ENCODE measurements around the gene OPCML.

Gene OPCML

DNA sequence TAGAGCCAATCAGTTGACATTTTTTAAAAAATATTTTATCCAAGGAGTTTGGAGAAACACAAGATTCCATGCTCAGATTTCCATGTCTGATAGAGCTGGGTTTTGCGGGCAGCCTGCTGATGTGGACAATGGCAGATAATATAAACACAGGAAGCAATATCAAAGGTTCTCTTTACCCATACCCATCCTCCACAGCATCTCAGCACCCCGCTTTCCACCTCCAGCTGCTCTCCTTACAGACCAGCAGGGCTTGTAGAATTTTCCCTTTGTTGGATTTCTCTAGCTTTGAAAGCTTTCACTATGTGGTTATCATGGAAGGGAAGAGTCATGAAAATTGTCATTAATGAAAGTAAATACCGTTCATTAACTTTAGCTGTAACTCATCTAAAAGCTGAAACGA lies 746.4 kb downstream of the OPCML start:
- DNase-seq (ENCODE audit: low read depth, low spot score), result no peak
- TF ChIP-seq, protein P1, sequence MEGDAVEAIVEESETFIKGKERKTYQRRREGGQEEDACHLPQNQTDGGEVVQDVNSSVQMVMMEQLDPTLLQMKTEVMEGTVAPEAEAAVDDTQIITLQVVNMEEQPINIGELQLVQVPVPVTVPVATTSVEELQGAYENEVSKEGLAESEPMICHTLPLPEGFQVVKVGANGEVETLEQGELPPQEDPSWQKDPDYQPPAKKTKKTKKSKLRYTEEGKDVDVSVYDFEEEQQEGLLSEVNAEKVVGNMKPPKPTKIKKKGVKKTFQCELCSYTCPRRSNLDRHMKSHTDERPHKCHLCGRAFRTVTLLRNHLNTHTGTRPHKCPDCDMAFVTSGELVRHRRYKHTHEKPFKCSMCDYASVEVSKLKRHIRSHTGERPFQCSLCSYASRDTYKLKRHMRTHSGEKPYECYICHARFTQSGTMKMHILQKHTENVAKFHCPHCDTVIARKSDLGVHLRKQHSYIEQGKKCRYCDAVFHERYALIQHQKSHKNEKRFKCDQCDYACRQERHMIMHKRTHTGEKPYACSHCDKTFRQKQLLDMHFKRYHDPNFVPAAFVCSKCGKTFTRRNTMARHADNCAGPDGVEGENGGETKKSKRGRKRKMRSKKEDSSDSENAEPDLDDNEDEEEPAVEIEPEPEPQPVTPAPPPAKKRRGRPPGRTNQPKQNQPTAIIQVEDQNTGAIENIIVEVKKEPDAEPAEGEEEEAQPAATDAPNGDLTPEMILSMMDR (IDR thresholded peaks at IDR 0.05; ENCODE audit: insufficient read depth, low read length, missing control alignments), result no peak
- CTCF ChIA-PET, result no interaction called here
- POLR2A ChIA-PET, result no interaction called here
- H3K4me3 ChIP-seq (ENCODE audit: low read depth, low read length), result no peak overlapping the region

DNA sequence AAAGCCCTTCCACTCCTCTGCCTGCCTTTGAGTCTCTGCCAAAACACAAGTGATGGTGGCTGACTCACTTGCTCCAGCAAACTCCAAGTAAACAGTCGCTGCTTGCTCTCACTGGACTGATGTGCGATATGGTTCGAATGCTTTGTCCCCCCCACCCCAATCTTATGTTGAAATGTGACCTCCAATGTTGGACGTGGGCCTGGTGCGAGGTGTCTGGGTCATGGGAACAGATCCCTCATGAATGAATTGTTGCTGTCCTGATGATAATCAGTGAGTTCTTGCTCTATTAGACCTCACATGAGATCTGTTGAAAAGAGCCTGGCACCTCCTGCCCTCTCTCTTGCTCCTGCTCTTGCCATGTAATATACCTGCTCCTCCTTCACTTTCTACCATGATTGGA lies 747.9 kb downstream of the OPCML start:
- TF ChIP-seq, protein P1 (IDR thresholded peaks at IDR 0.05; ENCODE audit: insufficient read depth, low read length, missing control alignments), result no peak
- DNase-seq (ENCODE audit: low read depth, low spot score), result no peak
- POLR2A ChIA-PET, result no interaction called here
- no peak overlapping the region for H3K4me3 ChIP-seq (ENCODE audit: low read depth, low read length)
- CTCF ChIA-PET, result no interaction called here

DNA sequence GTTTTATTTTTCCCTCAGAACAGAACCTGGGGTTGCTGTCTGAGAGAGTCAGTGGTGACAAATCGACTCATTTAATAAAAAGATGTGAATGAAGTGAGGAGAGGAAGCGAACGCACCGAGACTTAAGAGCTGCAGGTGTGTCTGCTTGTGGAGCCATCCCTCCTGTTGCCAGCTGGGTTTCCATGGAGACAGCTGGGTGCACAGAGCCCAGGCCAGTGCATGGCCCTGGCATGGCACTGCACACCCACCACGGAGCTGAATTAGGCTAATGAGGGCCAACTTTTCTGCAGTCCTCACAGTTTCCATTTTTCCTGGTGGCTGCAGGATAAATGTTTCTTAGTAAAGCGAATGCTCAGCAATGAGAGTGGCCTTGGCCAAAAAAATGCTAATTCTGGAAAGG lies 750.2 kb downstream of the OPCML start:
- no peak for DNase-seq (ENCODE audit: low read depth, low spot score)
- CTCF ChIA-PET, result no interaction called here
- H3K4me3 ChIP-seq (ENCODE audit: low read depth, low read length), result no peak overlapping the region
- POLR2A ChIA-PET, result no interaction called here
- TF ChIP-seq, protein P1 (IDR thresholded peaks at IDR 0.05; ENCODE audit: insufficient read depth, low read length, missing control alignments), result no peak

DNA sequence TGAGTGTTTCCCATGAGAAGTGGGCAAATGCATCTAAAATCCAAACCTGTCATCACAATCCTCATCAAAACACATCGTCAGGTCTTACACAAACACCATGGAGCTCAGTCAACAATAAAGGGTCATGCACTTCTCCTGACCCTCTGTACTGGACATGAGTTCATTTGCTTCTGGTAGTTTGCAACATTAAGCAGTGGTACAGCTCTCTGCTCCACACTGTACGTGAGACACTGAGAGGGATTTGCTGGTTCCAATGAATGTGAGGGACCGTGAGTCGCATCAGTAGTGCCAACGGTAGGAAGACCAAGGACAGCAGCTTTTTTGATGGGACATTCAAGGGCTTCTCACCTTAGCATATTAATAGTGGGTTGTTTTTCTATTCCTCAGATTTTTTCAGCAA lies 752.3 kb downstream of the OPCML start:
- H3K4me3 ChIP-seq (ENCODE audit: low read depth, low read length), result no peak overlapping the region
- ChIA-PET CTCF (interaction anchor here (1.1 kb wide), 1 partner anchor 163 kb away, joined by 4 read pairs; no protein-coding TSS in a partner anchor), POLR2A (interaction anchor here (1.0 kb wide), 1 partner anchor 46 kb away, joined by 3 read pairs; no protein-coding TSS in a partner anchor)
- DNase-seq (ENCODE audit: low read depth, low spot score), result no peak
- TF ChIP-seq, protein P1 (IDR thresholded peaks at IDR 0.05; ENCODE audit: insufficient read depth, low read length, missing control alignments), result no peak

DNA sequence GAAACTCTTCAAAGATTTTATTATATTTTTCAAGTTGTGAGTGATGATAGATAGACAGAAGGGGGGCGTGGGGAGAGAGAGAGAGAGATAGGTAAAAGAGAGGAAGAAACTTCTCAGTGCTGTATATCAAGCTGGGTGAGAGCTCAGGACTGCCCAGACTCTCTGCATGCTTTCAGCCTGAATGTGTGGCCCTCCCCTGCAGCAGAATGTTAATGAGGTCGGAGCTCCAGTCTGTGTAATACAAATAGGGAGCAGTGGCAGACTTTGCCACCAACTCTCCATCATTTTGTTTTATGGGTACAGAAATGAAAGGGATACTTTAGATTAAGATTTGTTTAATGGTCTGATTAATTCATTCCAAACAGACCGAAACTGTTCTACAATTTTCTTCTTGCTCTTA lies 752.8 kb downstream of the OPCML start:
- peak; percentile 24 for DNase-seq (ENCODE audit: low read depth, low spot score)
- TF ChIP-seq, protein P1 (IDR thresholded peaks at IDR 0.05; ENCODE audit: insufficient read depth, low read length, missing control alignments), result no peak
- POLR2A ChIA-PET, result interaction anchor here (1.0 kb wide), 1 partner anchor 45 kb away, joined by 3 read pairs; no protein-coding TSS in a partner anchor
- CTCF ChIA-PET, result interaction anchor here (1.1 kb wide), 1 partner anchor 164 kb away, joined by 4 read pairs; no protein-coding TSS in a partner anchor
- no peak overlapping the region for H3K4me3 ChIP-seq (ENCODE audit: low read depth, low read length)

DNA sequence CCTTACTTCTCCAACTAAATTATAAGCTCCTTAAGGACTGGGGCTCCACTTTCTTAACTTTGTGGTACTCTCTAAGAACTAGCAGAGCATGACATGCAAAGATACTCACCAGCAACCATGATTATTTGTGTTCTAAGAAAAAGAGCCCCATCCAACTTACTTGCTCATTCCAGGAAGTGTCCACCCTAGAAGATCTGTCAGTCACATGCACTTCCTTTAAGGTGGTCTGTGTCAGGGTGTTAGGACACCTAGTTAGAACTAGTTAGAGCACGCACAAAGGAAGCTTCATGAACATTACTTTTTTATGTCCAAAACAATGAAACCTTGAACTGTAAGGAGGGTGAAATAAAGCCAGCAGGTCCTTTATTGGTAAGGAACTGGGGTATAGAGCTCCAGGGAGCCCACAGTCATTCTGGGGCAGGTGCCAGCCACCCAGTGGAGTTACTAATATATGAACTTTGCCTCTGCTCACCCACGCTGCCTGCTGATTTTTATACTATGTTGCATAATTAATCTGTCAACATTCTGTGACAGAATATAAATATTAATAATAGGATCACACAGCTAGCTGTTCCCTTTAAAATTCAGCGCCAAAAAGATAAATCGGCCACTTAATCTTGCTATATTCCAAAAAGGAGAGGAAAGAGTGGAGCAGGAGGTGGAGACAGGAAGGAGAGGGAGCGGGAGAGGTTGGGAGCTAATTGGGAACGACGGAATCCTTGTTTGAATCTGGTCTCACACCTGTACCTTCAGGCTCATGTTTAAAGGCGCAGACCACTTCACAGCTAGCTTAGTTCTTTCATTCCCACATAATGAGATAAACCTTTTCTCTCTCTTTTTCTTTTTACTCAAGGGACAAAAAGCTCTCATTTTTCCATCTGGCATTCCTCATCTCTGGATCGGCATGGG lies 755.0 kb downstream of the OPCML start:
- TF ChIP-seq, protein P1 (IDR thresholded peaks at IDR 0.05; ENCODE audit: insufficient read depth, low read length, missing control alignments), result no peak
- ChIA-PET CTCF (interaction anchor here (1.1 to 1.4 kb wide), 3 partner anchors 9 to 163 kb away, joined by 3 read pairs; no protein-coding TSS in a partner anchor), POLR2A (no interaction called here)
- no peak for DNase-seq (ENCODE audit: low read depth, low spot score)
- no peak overlapping the region for H3K4me3 ChIP-seq (ENCODE audit: low read depth, low read length)
